Subcutaneous adipose tissue (tissue), 4 donors: Measurements from ENCODE around the gene CLASP1. TPM values are rescaled to one million over a fixed set of nuclear protein-coding genes. Genes with fewer than 3 reads are reported as not detected.

Experiments
- CTCF ChIP-seq: fragments of 450-650 bp; IDR thresholded peaks from one replicate; pipeline ENCODE4 v1.5.1; 2016; ENCODE audit warnings: low read depth, mild to moderate bottlenecking, control low read depth, antibody characterized with exemption, moderate library complexity
- total RNA-seq, 4 donors: library from RNA; depleted of rRNA; stranded (reverse); fragments of >200 nt; gene quantifications; one replicate each; pipeline ENCODE4 v1.1.0, GENCODE V29; 2016

The CLASP1 gene
- total RNA-seq, 4 donors from 2014 or later: 94.0 to 166 (median 112) TPM

- no peak for TF ChIP-seq CTCF
These were observed 260.9 kb downstream of the CLASP1 start for GRCh38 chr2:121388371-121388770.

- no peak for TF ChIP-seq CTCF
These were observed 261.5 kb downstream of the CLASP1 start for GRCh38 chr2:121387591-121388325.

GRCh38 chr2:121386707-121387106, 262.6 kb downstream of the CLASP1 start:
- no peak for TF ChIP-seq CTCF

- TF ChIP-seq CTCF: no peak
These were observed 263.2 kb downstream of the CLASP1 start for GRCh38 chr2:121386102-121386501.

- no peak for TF ChIP-seq CTCF
These were observed 266.5 kb downstream of the CLASP1 start for GRCh38 chr2:121382744-121383143.

- no peak for TF ChIP-seq CTCF
These were observed 271.6 kb downstream of the CLASP1 start for GRCh38 chr2:121377646-121378045.

GRCh38 chr2:121376535-121377250, 272.6 kb downstream of the CLASP1 start:
- no peak for TF ChIP-seq CTCF
